ENCODE data around the gene C18orf32. TPM values are rescaled to one million over a fixed set of nuclear protein-coding genes. Genes with fewer than 3 reads are reported as not detected.
"Not testable (repeated sequence)": the region's sequence is repeated elsewhere in the genome, so short reads cannot be mapped to it uniquely, and the experiment has no call there.

The C18orf32 gene
- total RNA-seq: 81.9 TPM

GRCh38 chr18:49486953-49487710 lies at the start of gene C18orf32:
Gene C18orf32 (minus strand): TSS chr18:49487234. CDS start chr18:49483748, 3,486 bp downstream.
- DNase-seq (ENCODE audit: low spot score): peak; percentile 95

- DNase-seq (ENCODE audit: low spot score): no peak
Observed at GRCh38 chr18:49534846-49535601, 48.0 kb upstream of the C18orf32 start.

GRCh38 chr18:49531678-49532153 lies 44.7 kb upstream of the C18orf32 start:
- no peak for DNase-seq (ENCODE audit: low spot score)

GRCh38 chr18:49529596-49529995 lies 42.6 kb upstream of the C18orf32 start:
- no peak for DNase-seq (ENCODE audit: low spot score)

GRCh38 chr18:49527631-49528327 lies 40.7 kb upstream of the C18orf32 start:
- DNase-seq (ENCODE audit: low spot score): no peak

GRCh38 chr18:49525981-49526380 lies 38.9 kb upstream of the C18orf32 start:
- no peak for DNase-seq (ENCODE audit: low spot score)

GRCh38 chr18:49524951-49525350 lies 37.9 kb upstream of the C18orf32 start:
- DNase-seq (ENCODE audit: low spot score): no peak

- no peak for DNase-seq (ENCODE audit: low spot score)
Observed at GRCh38 chr18:49524349-49524748, 37.3 kb upstream of the C18orf32 start.

GRCh38 chr18:49523580-49524093 lies 36.6 kb upstream of the C18orf32 start:
- DNase-seq (ENCODE audit: low spot score): not testable (repeated sequence)

- no peak for DNase-seq (ENCODE audit: low spot score)
Observed at GRCh38 chr18:49521216-49521835, 34.3 kb upstream of the C18orf32 start.

GRCh38 chr18:49520661-49521145 lies 33.7 kb upstream of the C18orf32 start:
- DNase-seq (ENCODE audit: low spot score): no peak

GRCh38 chr18:49519101-49519971 lies 32.3 kb upstream of the C18orf32 start:
- no peak for DNase-seq (ENCODE audit: low spot score)

- DNase-seq (ENCODE audit: low spot score): no peak
Observed at GRCh38 chr18:49517483-49517882, 30.4 kb upstream of the C18orf32 start.

- no peak for DNase-seq (ENCODE audit: low spot score)
Observed at GRCh38 chr18:49515516-49515915, 28.5 kb upstream of the C18orf32 start.

GRCh38 chr18:49515003-49515402 lies 28.0 kb upstream of the C18orf32 start:
- DNase-seq (ENCODE audit: low spot score): not testable (repeated sequence)

GRCh38 chr18:49514577-49514976 lies 27.5 kb upstream of the C18orf32 start:
- no peak for DNase-seq (ENCODE audit: low spot score)

GRCh38 chr18:49512876-49513275 lies 25.8 kb upstream of the C18orf32 start:
- DNase-seq (ENCODE audit: low spot score): not testable (repeated sequence)

GRCh38 chr18:49510393-49511115 lies 23.5 kb upstream of the C18orf32 start:
- DNase-seq (ENCODE audit: low spot score): peak; percentile 39

GRCh38 chr18:49506438-49506837 lies 19.4 kb upstream of the C18orf32 start:
- DNase-seq (ENCODE audit: low spot score): not testable (repeated sequence)

- DNase-seq (ENCODE audit: low spot score): no peak
Observed at GRCh38 chr18:49503931-49504330, 16.9 kb upstream of the C18orf32 start.
